Activated effector memory CD4-positive, alpha-beta T cell treated with Interleukin-2 at 50 U/mL for 16 hours (primary cell): ENCODE results near the gene CRLF2.
"Not testable (repeated sequence)": the region's sequence is repeated elsewhere in the genome, so short reads cannot be mapped to it uniquely, and the experiment has no call there.

Experiments used
- DNase-seq: peaks from one replicate; pipeline ENCODE4 v3.0.0-alpha.2; 2020

CRLF2 gene

GRCh38 chrX:1212532-1212931, at the start of gene CRLF2:
Gene CRLF2 (minus strand): TSS chrX:1212649. CDS start chrX:1212634, 15 bp downstream.
- DNase-seq: no peak

- DNase-seq: not testable (repeated sequence)
These were observed 49.3 kb upstream of the CRLF2 start for GRCh38 chrX:1261771-1262170.

- DNase-seq: no peak
These were observed 48.8 kb upstream of the CRLF2 start for GRCh38 chrX:1261285-1261684.

GRCh38 chrX:1252861-1253260, 40.4 kb upstream of the CRLF2 start:
- no peak for DNase-seq

- peak; percentile 54 for DNase-seq
These were observed 36.8 kb upstream of the CRLF2 start for GRCh38 chrX:1249101-1249887.

- no peak for DNase-seq
These were observed 36.0 kb upstream of the CRLF2 start for GRCh38 chrX:1248331-1249061.

GRCh38 chrX:1246816-1247215, 34.4 kb upstream of the CRLF2 start:
- DNase-seq: peak; percentile 78

- DNase-seq: no peak
These were observed 32.0 kb upstream of the CRLF2 start for GRCh38 chrX:1244164-1245076.

GRCh38 chrX:1242891-1243402, 30.5 kb upstream of the CRLF2 start:
- no peak for DNase-seq

- DNase-seq: not testable (repeated sequence)
These were observed 28.1 kb upstream of the CRLF2 start for GRCh38 chrX:1240551-1240950.

- DNase-seq: no peak
These were observed 27.3 kb upstream of the CRLF2 start for GRCh38 chrX:1239681-1240142.

- DNase-seq: peak; percentile 19
These were observed 19.5 kb upstream of the CRLF2 start for GRCh38 chrX:1231850-1232465.

GRCh38 chrX:1228101-1228500, 15.7 kb upstream of the CRLF2 start:
- DNase-seq: not testable (repeated sequence)

GRCh38 chrX:1226249-1226648, 13.8 kb upstream of the CRLF2 start:
- DNase-seq: no peak

- DNase-seq: no peak
These were observed 12.5 kb upstream of the CRLF2 start for GRCh38 chrX:1224954-1225353.

GRCh38 chrX:1223242-1223600, 10.8 kb upstream of the CRLF2 start:
- DNase-seq: no peak

- no peak for DNase-seq
These were observed 10.2 kb upstream of the CRLF2 start for GRCh38 chrX:1222531-1223241.

- DNase-seq: no peak
These were observed 8.9 kb upstream of the CRLF2 start for GRCh38 chrX:1221296-1221845.

- DNase-seq: no peak
These were observed 5.8 kb upstream of the CRLF2 start for GRCh38 chrX:1218286-1218685.

- no peak for DNase-seq
These were observed 2.8 kb upstream of the CRLF2 start for GRCh38 chrX:1215123-1215823.

- DNase-seq: no peak
These were observed 1.5 kb upstream of the CRLF2 start for GRCh38 chrX:1213971-1214370.
